Ureter (tissue), 1 donor: Measurements from ENCODE around the gene WWC2. TPM values are rescaled to one million over a fixed set of nuclear protein-coding genes. Genes with fewer than 3 reads are reported as not detected.

Source experiments
- DNase-seq: peaks from one replicate; pipeline ENCODE4 v3.0.0-alpha.2; 2020; ENCODE audit warnings: low spot score
- total RNA-seq: library from RNA; stranded (reverse); gene quantifications from one replicate; pipeline ENCODE4 v1.2.4, GENCODE V29; 2023
- donor health status: DM: yes; HTN: yes; CAD: no.

WWC2 gene
- total RNA-seq, 1 donor from 2014 or later, result 32.2 TPM

DNA sequence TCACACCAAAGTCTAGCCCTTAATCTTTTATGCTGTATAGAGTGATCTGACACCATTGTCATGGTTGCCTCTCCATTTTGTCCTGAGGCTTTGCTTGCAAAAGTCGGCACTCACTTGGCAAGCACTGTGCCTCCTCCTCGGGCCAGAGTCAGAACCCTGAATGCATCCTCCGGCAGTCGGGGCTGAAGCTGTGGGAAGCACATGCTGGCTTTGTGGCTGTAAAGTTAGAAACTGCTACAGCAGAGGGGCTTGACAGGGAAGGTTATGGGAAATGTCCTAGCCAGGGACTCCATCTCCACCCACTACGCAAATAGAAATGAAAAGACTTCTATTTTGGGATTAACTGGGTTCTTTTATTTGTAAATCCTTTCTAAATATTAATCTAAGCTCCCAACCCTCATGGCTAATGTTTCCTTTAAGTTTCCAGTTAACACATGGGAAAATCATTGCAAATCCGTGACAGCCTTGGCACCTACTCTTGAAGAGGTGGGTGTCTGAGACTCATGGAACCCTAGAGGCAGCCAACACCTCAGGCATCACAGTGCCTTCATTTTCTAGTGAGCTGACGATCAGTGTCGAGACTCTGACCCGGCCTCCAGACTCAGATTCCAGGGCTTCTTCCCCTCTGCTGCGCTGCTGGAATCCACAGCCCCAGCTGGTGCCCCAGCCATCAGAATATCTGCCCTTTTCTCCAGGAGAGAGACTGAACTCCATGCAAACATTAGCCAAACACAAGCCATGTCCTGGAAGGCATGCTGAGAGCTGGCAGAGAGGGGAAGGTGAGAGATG, 231.1 kb downstream of the WWC2 start:
- no peak for DNase-seq

DNA sequence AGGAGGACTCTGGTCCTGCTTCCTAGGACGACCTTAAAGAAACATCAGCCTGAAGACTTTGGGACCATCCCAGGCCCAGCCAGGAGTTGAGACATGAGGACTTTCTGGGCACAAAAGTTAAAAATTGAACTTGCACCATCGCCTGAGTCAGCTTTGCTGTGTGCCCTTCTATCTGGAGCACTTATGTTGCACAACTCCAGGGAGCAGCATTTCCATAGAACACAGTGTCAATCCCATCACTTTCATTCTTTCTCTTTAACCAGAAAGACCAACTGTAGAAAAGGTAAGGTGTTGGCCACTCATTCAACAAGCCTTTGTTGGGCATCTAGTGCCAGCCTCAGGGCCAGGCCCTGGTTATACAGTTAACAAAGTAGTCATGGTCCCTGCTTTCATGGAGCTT, 231.8 kb downstream of the WWC2 start:
- DNase-seq, result no peak

DNA sequence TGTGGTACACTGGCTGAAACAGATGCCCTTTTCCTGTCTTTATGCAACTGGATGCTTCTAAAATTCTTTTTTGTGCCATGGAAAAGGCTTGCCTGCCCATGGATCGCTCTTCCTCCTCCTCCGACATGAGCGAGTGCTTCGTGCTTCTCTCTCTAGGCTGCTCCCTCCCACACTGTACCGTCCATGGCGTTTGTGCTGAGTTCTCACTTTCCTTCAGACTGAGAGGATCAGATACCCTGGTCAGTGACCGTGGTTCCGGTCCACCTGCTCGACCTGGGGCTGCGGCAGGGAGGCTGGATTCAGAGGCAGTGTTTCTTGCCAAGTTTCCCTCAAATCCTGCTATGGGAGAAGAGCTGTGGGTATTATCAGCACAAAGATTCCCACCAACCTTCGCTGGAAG, 233.4 kb downstream of the WWC2 start:
- DNase-seq, result no peak

DNA sequence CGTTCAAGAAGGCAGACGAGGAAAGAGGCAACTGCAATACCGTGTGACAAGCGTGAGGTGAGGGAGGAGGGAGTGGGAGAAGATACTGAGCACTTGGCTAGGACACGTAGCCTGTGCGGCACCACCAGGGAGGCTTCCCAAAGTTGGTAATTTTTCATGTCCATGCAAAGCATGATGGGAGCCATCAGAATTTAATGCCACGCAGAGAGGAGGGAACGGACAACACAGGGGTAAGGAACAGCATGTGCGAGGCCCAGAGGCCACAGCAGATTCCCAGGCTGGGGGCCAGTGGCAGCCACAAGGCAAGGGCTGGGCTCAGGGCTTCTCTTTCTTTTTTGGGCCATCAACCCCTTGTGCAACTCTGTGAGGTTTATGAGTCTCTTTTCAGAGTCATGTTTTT, 234.1 kb downstream of the WWC2 start:
- DNase-seq, result no peak

DNA sequence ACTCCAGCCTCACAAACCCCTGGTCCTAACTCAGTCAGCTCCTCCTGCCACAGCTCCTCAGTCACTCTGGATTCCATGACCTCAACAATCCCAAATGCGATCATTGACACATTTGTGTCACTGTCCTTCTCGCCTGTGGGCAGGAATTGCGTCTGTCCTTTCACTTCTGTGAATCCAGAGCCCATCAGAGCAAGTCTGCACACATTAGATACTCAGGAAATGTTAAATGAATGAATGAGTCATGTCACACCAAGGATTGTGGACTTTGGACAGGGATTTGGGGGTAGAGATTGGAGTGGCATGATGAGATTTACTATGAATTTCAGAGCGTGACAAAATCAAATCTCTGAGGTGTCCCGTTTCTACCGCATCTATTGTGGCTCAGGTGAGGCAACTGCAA, 234.9 kb downstream of the WWC2 start:
- DNase-seq, result no peak

DNA sequence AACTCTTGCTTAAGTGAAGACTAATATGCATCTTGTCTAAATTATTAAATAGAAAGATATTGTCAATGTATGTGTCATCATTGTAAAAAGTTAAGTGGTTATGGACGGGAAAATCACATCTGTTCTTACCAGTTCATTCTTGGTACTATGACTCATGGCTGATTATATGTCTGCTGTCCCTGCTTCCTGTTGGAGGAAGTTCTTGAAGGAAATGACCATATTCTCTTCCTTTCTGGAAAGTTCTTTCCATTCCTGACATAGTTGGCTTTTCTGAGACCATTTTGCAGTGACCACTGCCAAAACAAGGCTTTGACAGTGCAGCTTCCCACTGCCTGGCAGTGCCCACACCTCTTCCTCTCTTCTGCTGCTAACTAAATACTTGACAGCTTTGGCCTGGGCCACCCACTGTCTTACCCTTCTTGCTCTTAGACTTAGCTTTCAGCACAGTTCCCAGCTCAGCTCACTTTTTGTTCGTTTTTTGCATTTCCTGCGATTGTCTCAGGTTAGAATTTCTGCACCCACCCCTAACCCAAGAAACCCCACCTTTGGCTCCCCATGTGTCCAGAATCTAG, 236.4 kb downstream of the WWC2 start:
- DNase-seq, result no peak

DNA sequence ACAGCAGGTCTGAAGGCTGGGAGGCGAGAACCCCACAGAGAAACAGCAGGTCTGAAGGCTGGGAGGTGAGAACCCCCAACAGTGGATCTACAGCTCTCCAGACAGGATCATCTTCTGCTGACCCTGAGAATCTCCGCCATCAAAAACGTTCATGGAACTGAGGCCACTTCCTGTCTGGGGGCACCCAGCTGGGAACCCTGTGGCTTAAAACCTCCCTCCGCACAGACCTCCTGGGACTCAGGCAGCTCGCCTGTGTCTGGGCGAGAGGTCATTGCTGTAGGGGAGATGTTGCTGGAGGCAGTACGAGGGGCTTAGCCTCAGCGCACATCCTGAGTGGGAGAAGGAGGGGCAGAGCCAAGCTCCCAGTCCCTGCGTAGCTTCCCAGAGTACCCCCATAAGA, 238.3 kb downstream of the WWC2 start:
- no peak for DNase-seq

DNA sequence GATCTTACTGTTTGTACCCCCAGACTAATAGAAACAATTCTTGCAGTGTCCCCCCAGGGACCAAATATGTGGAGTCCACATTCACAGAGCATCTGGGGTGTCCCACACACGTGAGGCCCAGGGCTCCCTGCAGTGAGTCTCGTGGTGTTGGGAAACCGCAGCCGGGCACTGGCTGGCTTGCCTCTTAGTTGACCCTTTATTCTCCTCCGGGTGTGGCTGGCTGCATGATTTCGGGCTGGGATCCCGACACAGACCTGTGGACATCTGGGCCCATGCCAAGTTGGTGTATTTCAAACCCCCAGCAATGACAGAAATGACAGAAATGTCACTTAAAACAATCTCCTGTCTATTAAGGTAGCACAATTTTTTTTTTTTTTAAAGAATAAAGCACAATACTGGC, 238.8 kb downstream of the WWC2 start:
- DNase-seq, result no peak

DNA sequence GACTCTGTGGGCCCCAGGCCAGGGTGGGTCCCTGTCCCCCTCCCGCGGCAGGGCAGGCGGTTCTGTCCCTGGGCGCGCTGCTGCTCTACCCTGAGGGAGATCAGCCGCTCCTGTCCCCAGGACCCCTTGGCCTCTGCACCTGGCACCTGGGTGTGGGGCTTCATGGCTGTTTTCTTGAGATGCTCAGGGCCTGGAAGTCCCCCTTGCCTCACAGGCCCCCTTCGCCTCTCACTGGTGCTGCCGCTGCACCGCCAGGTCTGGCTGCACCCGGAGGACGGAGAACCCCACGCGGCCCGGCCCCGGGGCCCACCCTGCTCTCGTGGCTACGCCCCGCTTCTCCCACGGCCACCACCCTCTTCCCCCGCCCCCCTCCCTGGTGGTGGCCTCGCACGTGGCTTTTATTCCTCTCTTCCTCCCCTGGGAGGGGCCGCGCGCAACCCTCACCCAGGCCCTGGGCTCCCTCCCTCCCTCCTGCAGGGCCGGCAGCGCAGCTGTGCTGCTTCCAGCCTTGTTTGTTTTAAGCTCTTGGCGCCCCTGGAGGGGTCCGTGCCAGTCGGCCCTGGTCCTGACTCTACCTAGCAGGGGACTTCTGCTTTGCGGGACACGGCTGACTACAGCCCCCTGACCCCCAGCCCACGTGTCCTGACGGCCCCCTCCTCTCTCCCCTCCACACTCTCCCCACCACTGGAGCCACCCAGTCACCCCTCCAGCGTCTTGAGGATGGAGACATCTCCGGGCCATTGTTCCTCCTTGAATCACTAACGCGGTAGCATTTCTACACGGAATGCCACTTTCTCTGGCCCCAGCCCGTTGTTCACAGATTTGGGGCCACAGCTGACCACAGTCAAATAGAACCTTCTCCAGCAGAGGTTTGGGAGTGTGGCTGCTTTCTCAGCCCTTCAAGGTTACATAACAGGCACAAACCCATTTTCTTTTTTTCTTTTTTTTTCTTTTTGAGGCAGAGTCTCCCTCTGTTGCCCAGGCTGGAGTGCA, 243.8 kb downstream of the WWC2 start:
- no peak for DNase-seq

DNA sequence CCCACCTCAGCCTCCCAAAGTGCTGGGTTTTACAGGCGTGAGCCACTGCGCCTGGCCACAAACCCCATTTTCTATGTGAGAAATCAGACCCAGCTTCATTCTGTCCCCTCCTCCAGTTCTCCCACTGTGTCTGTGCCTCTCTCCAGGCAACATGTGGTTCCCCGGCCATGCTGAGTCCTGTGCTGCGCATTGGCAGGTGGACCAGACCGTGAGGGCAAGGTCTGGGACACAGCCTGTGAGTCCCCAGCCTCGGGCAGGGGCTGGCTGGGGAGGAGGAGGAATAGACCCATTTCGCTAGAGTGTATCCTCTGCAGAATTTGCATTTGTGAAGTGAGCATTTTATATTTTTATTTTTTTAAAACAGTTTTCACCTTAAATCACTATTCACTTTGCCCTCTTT, 244.7 kb downstream of the WWC2 start:
- no peak for DNase-seq

DNA sequence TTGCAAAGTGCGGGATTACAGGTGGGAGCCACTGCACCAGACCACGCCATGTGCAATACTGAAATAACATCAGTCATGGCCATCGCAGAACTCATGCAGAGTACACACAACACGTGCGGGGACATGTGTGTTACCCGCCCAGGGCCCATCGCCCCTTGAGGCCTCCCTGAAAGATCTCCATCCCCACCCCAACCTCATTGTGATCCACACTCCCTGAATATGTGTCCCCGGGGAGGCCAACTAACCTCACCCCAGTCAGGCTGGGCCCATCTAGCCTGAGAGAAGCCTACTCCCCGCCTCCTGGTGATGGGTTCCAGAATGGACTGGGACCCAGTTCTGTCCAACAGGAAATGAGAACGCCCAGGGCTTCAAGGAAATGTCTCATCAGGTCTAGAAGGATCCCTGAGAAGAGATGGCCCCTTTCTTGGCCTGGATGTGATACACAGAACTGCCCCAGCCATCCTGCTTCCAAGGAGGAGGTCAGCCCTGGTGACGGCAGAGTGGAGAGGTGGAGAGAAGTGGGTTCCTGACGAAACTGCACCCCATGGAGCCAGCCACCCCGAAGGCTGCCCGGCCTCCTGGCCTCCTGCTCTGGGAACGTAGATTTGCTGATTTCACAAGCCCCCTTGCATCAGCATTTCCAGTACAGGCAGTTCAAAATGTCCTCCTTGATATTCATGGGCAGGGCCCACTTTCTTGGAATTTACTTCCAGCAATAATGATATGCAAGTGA, 245.6 kb downstream of the WWC2 start:
- no peak for DNase-seq

DNA sequence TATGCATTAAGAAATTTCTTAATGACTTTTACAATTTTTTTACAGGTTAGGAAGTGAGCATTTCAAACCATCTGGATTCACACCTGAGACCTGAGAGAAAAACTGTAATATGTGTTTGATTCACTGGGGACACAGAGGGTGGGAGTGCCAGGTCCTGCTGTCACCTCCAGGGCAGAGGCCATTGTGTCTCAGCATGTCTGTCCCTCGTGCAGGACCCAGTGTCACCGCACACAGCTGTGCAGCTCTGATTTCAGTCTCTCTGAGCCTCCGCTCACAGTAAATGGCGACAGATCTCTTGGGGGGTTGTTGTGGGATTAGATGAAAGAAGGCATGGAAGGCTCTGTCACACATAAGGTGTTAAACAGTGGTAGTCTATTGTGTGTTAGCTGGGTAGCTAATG, 246.2 kb downstream of the WWC2 start:
- no peak for DNase-seq

DNA sequence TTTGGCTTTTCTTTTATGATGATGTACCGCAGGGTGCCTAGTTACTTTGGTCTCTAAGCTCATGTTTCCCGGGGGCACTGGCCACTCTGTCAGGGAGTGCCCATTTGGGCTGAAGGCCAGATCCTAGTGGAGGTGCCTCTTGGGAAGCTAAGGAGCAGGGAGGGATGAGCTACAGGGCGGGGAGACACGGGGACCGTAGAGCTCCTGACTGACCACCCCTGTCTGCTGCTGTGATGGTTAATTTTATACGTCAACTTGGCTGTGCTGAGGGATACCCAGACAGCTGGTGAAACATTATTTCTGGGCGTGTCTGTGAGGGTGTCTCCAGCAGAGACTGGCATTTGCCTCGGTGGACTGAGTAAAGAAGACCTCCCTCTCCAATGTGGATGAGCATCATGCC, 248.1 kb downstream of the WWC2 start:
- DNase-seq, result no peak

DNA sequence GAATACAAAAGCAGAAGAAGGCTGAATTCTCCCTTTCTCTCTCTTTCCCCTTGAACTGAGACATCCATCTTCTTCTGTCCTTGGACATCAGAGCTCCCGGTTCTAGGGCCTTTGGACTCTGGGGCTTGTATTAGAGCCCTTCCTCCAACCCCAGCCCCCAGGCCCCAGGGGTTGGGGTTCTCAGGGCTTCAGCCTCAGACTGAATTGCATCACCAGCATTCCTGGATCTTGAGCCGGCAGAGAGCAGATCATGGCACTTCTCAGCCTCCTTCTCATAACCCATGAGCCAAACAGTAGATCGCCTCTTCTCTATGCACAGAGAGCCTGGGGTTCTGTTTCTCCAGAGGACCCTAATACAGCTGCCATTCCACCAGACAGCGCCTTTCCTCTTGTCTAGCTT, 248.5 kb downstream of the WWC2 start:
- DNase-seq, result no peak

DNA sequence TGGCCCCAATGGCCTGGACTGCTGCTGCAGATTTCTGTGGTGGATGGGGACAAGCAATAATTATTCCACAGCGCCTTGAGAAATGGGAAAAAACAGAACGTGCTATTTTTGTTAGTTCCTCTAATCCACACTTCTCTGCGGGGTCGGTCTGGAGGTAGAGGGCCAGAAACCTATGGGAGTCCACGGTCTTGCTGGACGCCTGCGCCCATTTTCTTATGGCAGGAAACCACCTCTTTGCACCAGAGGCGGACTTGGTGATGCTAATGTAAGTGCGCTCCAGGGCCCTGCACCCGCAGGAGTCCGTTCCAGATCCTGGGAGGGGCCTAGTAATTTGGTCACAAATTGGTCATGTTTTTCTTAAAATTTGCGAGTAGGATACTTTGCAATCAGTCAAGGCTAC, 249.1 kb downstream of the WWC2 start:
- DNase-seq, result no peak

DNA sequence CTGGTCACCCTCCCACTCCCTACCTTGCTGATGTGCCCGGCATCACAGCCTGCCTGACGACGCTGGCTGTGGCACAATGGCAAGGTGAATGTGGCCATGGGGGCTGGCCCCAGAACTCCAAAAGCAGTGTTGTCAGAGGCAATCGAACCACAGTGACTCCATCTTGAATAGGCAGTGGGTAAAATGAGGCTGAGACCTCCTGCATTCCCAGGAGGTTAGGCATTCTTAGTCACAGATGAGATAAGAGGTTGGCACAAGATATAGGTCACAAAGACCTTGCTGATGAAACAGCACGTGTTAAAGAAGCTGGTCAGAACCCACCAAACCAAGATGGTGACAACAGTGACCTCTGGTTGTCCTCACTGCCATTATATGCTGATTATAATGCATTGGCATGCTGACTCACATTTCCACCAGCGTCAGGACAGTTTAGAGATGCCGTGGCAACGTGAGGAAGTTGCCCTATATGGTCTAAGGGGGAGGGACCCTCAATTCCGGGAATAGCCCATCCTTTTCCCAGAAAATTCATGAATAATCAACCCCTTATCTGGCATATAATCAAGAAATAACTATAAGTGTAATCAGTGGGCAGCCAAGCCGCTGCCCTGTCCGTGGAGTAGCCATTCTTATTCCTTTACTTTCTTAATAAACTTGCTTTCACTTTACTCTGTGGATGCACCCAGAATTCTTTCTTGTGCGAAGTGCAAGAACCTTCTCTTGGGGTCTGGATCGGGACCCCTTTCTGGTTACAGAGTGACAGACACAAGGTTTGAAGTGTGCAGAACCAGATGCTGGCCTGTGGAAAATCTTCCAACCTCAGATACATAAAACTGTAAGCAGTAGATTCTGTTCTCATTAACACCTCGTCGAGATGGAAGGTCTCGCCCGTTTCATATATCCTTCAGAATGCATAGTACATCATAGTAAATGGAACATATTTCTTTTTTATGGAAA, 249.9 kb downstream of the WWC2 start:
- no peak for DNase-seq

DNA sequence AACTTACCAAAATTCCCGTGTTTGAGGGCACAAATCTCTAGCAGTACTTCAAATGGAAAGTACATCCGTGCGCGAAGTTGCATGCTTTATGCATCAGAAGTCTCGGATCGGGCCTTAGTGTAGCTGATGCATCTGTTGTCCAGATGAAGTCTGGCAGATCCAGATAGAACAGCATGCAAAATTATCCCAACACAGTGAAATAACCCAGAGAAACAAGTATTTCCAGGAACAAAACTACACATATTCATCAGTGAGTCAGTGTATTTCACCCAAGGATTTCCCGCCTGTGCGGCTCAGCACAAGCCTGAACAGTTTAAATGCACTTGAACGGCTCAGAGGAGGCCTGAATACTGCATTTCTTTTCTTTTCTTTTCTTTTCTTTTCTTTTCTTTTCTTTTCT, 250.6 kb downstream of the WWC2 start:
- no peak for DNase-seq

DNA sequence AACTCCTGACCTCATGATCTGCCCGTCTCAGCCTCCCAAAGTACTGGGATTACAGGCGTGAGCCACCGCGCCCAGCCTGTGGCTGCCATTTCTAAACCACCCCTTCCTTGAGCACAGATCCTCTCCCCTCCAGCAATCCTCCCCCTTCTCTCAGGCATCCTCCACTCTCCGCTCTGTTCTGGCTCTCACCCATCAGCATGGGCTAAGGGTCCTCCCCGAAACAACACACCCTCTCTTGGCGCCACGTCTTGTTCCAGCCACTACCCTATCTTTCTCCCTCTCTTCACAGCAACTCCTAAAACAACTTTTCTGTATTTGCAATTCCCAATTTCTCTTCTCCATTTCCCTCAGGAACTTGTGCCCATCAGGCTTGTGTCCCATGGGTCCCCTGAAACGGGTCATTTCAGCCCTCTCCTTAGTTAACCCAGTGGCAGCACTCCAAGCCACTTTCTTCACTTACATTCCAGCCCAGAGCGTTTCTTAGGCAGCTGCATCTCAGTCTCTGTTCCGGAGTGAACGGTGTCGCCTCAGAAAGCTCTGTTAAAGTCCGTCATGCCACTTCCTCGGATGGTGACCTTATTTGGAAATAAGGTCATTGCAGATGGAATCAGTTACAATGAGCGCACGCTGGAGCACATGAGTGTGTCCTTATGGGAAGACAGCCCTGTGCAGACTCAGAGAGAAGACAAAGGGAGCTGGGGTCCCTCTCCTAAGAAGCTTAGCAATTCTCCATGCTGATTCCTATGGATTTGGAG, 251.4 kb downstream of the WWC2 start:
- no peak for DNase-seq

DNA sequence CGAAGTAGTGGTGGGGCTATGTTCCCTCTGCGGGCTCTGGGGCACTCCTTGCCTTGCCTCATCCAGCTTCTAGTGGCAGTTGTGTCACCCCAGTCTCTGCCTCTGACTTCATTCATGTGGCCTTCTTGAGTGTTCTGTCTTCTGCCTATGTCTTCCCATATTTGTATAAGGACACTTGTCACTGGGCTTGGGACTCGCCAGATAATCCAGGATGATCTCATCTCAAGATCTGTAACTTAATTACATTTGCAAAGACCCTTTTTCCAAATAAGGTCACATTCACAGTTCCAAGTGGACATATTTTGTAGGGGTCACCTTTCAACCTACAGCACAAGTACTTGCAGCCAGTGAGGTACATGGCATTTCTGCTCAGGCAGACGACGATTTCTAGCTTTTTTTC, 253.5 kb downstream of the WWC2 start:
- DNase-seq, result no peak

DNA sequence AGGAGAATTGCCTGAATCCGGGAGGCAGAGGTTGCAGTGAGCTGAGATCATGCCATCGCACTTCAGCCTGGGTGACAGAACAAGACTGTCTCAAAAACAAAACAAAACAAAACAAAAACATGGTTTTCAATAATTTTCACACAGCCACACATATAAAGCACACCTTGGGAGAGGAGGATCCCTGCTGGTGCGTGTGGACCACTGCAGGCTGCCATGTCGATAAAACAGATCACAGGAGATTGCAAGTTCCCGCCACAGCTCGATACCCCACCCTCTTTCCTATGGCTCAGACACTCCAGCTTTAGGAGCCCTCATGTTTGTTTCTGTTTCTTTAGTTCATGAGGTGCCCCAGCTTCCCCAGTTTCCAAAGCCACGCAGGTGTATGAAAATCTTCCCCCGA, 254.5 kb downstream of the WWC2 start:
- no peak for DNase-seq
